Upper lobe of right lung (tissue), 1 donor: Measurements from ENCODE around the gene PTX3. TPM values are rescaled to one million over a fixed set of nuclear protein-coding genes. Genes with fewer than 3 reads are reported as not detected.

Experiments
- ATAC-seq: fragments of 200-7000 bp; cut with Tn5 transposase; one replicate; pipeline ENCODE4 v1.9.1; 2020; ENCODE audit warnings: mild to moderate bottlenecking, moderate library complexity
- DNase-seq: peaks from one replicate; pipeline ENCODE4 v3.0.0-alpha.2; 2020
- H3K27ac ChIP-seq: fragments of 200-600 bp; one replicate; pipeline ENCODE4 v1.8.0; 2022
- H3K27me3 ChIP-seq: fragments of 200-600 bp; one replicate; pipeline ENCODE4 v1.8.0; 2022; ENCODE audit warnings: mild to moderate bottlenecking
- H3K36me3 ChIP-seq: fragments of 200-600 bp; one replicate; pipeline ENCODE4 v1.8.0; 2022
- H3K4me1 ChIP-seq: fragments of 200-600 bp; one replicate; pipeline ENCODE4 v1.8.0; 2022
- H3K4me3 ChIP-seq: fragments of 200-600 bp; one replicate; pipeline ENCODE4 v1.8.0; 2022; ENCODE audit warnings: mild to moderate bottlenecking
- H3K9me3 ChIP-seq: fragments of 200-600 bp; one replicate; pipeline ENCODE4 v1.8.0; 2022
- intact Hi-C: fragments of 100-400 bp; cut with DNase I; formaldehyde crosslinking; loops from one replicate; pipeline ENCODE4 v1.11.0; 2022
- total RNA-seq: library from RNA; stranded (reverse); fragmentation: NEBNext Ultra II Directional; extraction: Animal tissue kit (Norgen Biotek cat#: 25700); gene quantifications from one replicate; pipeline ENCODE4 v1.2.1, GENCODE V29; 2021
- TF ChIP-seq, protein P1 (sequence below): fragments of 200-600 bp; IDR thresholded peaks from one replicate; pipeline ENCODE4 v1.8.0; 2022; ENCODE audit warnings: antibody characterized with exemption
- donor health status: DM: no; HTN: yes; CAD: no; lungs with severe emphysema.

Gene PTX3
- total RNA-seq, 1 donor from 2014 or later: 7.2 TPM

DNA sequence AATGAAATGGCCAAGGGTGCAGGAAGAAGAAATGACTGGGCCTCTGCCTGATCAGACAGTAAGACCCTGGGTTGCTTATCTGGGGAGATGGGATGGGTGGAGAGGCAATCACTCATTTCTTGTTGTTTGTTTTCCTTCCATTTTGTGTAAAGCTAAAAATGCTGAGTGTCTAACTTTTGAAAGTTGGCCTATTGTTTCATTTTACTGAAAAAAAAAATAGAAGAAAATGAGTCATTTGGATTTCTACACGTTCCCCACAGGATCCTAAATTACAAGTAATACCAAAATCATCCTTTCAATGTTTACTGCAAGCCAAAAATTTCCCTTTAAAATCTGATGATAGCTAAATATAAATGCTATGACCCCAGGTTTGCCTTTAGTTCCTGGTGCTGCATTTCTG, 30.6 kb downstream of the PTX3 start:
- Histone ChIP-seq H3K36me3 (no peaks in the 10 kb centered on the region), H3K4me3 (no peak overlapping the region), H3K9me3 (no peaks in the 10 kb centered on the region), H3K4me1 (no peaks in the 10 kb centered on the region), H3K27me3 (no peaks in the 10 kb centered on the region), H3K27ac (no peak overlapping the region)
- TF ChIP-seq, protein P1, sequence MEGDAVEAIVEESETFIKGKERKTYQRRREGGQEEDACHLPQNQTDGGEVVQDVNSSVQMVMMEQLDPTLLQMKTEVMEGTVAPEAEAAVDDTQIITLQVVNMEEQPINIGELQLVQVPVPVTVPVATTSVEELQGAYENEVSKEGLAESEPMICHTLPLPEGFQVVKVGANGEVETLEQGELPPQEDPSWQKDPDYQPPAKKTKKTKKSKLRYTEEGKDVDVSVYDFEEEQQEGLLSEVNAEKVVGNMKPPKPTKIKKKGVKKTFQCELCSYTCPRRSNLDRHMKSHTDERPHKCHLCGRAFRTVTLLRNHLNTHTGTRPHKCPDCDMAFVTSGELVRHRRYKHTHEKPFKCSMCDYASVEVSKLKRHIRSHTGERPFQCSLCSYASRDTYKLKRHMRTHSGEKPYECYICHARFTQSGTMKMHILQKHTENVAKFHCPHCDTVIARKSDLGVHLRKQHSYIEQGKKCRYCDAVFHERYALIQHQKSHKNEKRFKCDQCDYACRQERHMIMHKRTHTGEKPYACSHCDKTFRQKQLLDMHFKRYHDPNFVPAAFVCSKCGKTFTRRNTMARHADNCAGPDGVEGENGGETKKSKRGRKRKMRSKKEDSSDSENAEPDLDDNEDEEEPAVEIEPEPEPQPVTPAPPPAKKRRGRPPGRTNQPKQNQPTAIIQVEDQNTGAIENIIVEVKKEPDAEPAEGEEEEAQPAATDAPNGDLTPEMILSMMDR: no peak
- ATAC-seq (no peak), DNase-seq (no peak)
- intact Hi-C loops: no loop called here

DNA sequence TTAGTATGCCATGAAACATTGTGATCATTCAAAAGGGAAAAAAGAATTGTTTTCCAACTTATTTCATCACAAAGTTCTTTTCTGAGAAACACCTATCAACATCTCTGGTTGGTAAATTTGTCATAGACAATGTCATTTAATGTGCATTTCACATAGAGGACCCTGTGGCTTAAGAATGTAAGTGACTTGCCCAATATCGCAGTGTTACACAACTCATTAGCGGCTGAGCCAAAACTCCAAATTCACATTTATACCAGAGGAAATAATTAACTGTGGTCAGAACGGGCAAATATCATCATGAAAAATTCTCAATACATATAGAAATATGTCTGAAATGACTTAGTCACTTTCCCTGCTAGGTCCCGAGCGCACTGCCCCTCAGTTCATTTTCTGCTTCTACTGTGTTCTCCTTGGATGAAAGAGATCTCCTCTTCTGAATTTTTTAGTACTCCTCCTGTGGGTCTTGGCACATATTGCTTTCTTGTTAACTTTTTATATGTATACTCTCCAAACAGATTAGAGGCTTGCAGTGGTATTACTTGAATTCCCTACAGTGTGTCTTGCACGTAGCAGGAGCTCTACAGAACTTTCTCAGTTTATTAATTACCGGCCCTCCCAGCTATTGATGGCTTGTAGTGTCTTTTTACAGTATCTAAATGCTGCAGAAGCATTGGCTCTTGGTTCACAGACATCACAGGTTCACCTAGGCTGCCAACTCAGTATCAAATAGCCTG, 33.1 kb downstream of the PTX3 start:
- DNase-seq (no peak), ATAC-seq (no peak)
- Histone ChIP-seq H3K4me1 (no peaks in the 10 kb centered on the region), H3K27me3 (no peaks in the 10 kb centered on the region), H3K4me3 (no peak overlapping the region), H3K9me3 (no peaks in the 10 kb centered on the region), H3K36me3 (no peaks in the 10 kb centered on the region), H3K27ac (no peak overlapping the region)
- TF ChIP-seq, protein P1: no peak
- intact Hi-C loops: no loop called here

DNA sequence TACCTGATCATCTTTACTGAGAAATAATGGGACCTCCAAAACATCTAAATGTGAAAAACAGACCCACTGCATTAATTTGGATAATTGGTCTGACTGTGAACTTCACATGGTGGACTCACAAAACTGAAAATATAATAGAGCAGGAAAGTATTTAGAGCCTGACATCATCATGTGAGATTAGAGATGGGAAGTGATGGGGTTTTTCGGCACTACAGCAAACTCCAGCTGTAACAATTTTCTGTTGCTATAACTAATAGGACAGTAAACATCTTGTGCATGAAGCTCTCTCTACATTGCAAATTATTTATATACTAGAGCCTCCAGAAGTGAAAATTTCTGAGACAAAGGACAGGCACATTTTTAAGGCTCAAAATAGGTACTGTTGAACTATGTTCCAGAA, 34.4 kb downstream of the PTX3 start:
- H3K9me3 ChIP-seq: no peaks in the 10 kb centered on the region
- H3K4me3 ChIP-seq: no peak overlapping the region
- no peaks in the 10 kb centered on the region for H3K4me1 ChIP-seq
- H3K27me3 ChIP-seq: no peaks in the 10 kb centered on the region
- TF ChIP-seq, protein P1: no peak
- intact Hi-C loops: no loop called here
- H3K27ac ChIP-seq: no peak overlapping the region
- no peak for ATAC-seq
- DNase-seq: no peak
- no peaks in the 10 kb centered on the region for H3K36me3 ChIP-seq

DNA sequence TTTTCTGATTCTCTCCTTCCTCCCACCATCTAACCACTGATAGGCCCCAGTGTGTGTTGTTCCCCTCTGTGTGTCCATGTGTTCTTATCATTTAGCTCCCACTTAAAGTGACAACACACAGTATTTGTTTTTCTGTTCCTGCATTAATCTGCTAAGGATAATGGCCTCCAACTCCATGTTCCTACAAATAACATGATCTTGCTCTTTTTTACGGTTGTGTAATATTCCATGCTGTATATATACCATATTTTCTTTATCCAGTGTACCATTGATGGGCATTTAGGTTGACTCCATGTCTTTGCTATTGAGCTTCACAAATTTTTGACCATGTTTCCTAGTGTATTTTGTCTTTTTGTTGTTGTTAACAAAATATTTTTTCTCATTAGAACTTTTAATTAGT, 36.0 kb downstream of the PTX3 start:
- TF ChIP-seq, protein P1: no peak
- DNase-seq (no peak), ATAC-seq (no peak)
- H3K27ac ChIP-seq: no peak overlapping the region
- intact Hi-C loops: no loop called here
- no peaks in the 10 kb centered on the region for H3K27me3 ChIP-seq
- H3K4me3 ChIP-seq: no peak overlapping the region
- no peaks in the 10 kb centered on the region for H3K9me3 ChIP-seq
- no peaks in the 10 kb centered on the region for H3K36me3 ChIP-seq
- H3K4me1 ChIP-seq: no peaks in the 10 kb centered on the region

DNA sequence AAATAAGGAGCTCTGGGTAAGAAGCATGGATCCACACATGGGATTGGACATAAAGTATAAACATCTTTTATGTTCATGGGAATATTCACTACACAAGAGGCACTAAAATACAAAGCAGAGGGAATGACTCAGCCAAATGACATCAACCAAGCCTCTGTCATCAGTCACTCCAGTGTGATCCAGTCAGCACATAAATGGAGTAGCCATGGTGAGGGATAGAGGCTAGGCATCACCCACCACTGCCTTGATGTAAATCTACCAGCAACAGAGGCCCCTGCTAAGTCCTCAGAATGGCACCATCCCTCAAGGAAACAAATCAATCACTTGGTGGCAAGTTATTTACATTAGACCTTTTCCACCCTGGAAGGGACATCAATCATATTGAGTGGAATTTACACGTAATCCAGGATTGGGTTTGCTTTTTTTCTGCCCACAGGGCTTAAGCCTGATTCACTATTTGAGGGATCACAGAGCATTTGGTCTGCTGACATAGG, 39.3 kb downstream of the PTX3 start:
- TF ChIP-seq, protein P1: no peak
- intact Hi-C loops: no loop called here
- ATAC-seq: no peak

More for the DNA sequence above, 39.3 kb downstream of the PTX3 start:
- H3K36me3 ChIP-seq: no peaks in the 10 kb centered on the region
- no peak overlapping the region for H3K4me3 ChIP-seq
- no peak for DNase-seq
- no peaks in the 10 kb centered on the region for H3K4me1 ChIP-seq
- no peak overlapping the region for H3K27ac ChIP-seq
- no peaks in the 10 kb centered on the region for H3K9me3 ChIP-seq
- H3K27me3 ChIP-seq: no peaks in the 10 kb centered on the region
